Panc1 (cell line): ENCODE results near the gene UROS. TPM values are rescaled to one million over a fixed set of nuclear protein-coding genes. Genes with fewer than 3 reads are reported as not detected.

ENCODE experiments used
- ATAC-seq: fragments of 200-7000 bp; cut with Tn5 transposase; 2 replicates; pipeline ENCODE4 v1.9.1; 2020; ENCODE audit warnings: mild to moderate bottlenecking, moderate library complexity
- BruUV-seq: library from RNA; stranded (reverse); fragments of 400-500 nt; replicated peaks from 2 replicates; lab custom pipeline; 2021; lab: Mats Ljungman, UMichigan
- CTCF ChIA-PET: fragments of 300-600 bp; sonication (Branson Sonifier 250); formaldehyde crosslinking; loops from one replicate; lab custom pipeline; 2022; ENCODE audit warnings: antibody characterized with exemption; lab: Charles Lee
- POLR2A ChIA-PET: fragments of 300-600 bp; sonication (Branson Sonifier 250); formaldehyde crosslinking; loops from one replicate; lab custom pipeline; 2022; ENCODE audit warnings: antibody characterized with exemption; lab: Charles Lee
- DNase-seq: peaks from one replicate; pipeline ENCODE4 v3.0.0-alpha.2; 2010; ENCODE audit warnings: low read depth, low spot score
- H3K27ac ChIP-seq: 2 replicates; pipeline ENCODE4 v1.5.1; 2011; ENCODE audit warnings: mild to moderate bottlenecking, low read length, inconsistent platforms
- H3K27me3 ChIP-seq: fragments of 200-500 bp; sonication (Bioruptor generic); 2 replicates; pipeline ENCODE4 v1.6.0; 2014; ENCODE audit warnings: low read length, inconsistent platforms; ENCODE audit not compliant: control insufficient read depth, insufficient read depth
- H3K36me3 ChIP-seq: fragments of 200-500 bp; sonication (Bioruptor generic); 2 replicates; pipeline ENCODE4 v1.5.1; 2014; ENCODE audit warnings: inconsistent platforms, mild to moderate bottlenecking, low read length, moderate library complexity; ENCODE audit not compliant: control insufficient read depth, insufficient read depth
- H3K4me1 ChIP-seq: 2 replicates; pipeline ENCODE4 v1.5.1; 2011; ENCODE audit warnings: inconsistent platforms, mild to moderate bottlenecking, low read length, moderate library complexity; ENCODE audit not compliant: control insufficient read depth, insufficient read depth
- H3K4me3 ChIP-seq, 2 experiments: 2 replicates each; pipeline ENCODE4 v1.5.1; 2011 to 2012; ENCODE audit warnings: low read depth in 2 of 2, low read length in 2 of 2, mild to moderate bottlenecking in 2 of 2, inconsistent platforms in 1 of 2, moderate library complexity in 1 of 2
- H3K9me3 ChIP-seq: fragments of 200-500 bp; sonication (Bioruptor generic); 2 replicates; pipeline ENCODE4 v1.5.1; 2014; ENCODE audit warnings: low read depth, mild to moderate bottlenecking, inconsistent platforms, low read length, moderate library complexity; ENCODE audit not compliant: control insufficient read depth, insufficient read depth
- CTCF ChIP-seq: fragments of 450-650 bp; IDR thresholded peaks from 2 replicates; pipeline ENCODE4 v1.5.1; 2017; ENCODE audit warnings: mild to moderate bottlenecking
- POLR2AphosphoS5 ChIP-seq: IDR thresholded peaks from 2 replicates; pipeline ENCODE4 v1.6.1; 2012; ENCODE audit warnings: mild to moderate bottlenecking, low read depth, low read length, moderate library complexity
- SIN3A ChIP-seq: IDR thresholded peaks from 2 replicates; pipeline ENCODE4 v1.6.1; 2012; ENCODE audit warnings: low read depth, mild to moderate bottlenecking, low read length, moderate library complexity, borderline replicate concordance; ENCODE audit not compliant: insufficient read depth
- TCF7L2 ChIP-seq: IDR thresholded peaks from 2 replicates; pipeline ENCODE4 v1.6.1; 2011; ENCODE audit warnings: mild to moderate bottlenecking, low read depth, low read length, inconsistent platforms
- in situ Hi-C: cut with HindIII; loops from 2 replicates; pipeline ENCODE4 v1.10.0; 2016; ENCODE audit warnings: low sequenced_read_pairs, low pct_unique_long_range_greater_than_20kb
- intact Hi-C: fragments of 100-400 bp; cut with micrococcal nuclease; formaldehyde crosslinking; loops from one replicate; pipeline ENCODE4 v1.10.0; 2022; ENCODE audit not compliant: unreplicated experiment
- total RNA-seq: library from RNA; stranded (reverse); gene quantifications from one replicate; pipeline ENCODE4 v1.2.1, GENCODE V29; 2021; ENCODE audit not compliant: unreplicated experiment
- TF ChIP-seq, protein P1 (sequence below), 2 experiments: IDR thresholded peaks; 2 replicates each; pipeline ENCODE4 v1.6.1; 2011 to 2012; ENCODE audit warnings: low read depth in 2 of 2, control low read depth in 1 of 2, low read length in 1 of 2, mild to moderate bottlenecking in 1 of 2, moderate library complexity in 1 of 2; ENCODE audit not compliant: insufficient read depth in 1 of 2

UROS gene
- total RNA-seq, 1 experiment from 2014 or later: 103 TPM

GRCh38 chr10:125772864-125773180, 50.2 kb downstream of the UROS start:
- ATAC-seq: no peak
- no TSS peak for BruUV-seq
- ChIA-PET CTCF (no interaction called here), POLR2A (no interaction called here)
- H3K4me3 ChIP-seq: no peak overlapping the region
- H3K27ac ChIP-seq: no peak overlapping the region
- H3K9me3 ChIP-seq: no peaks in the 10 kb centered on the region
- DNase-seq: no peak
- in situ Hi-C loops (no loop called here), intact Hi-C loops (no loop called here)
- H3K36me3 ChIP-seq: no peaks in the 10 kb centered on the region
- no peaks in the 10 kb centered on the region for H3K4me1 ChIP-seq
- TF ChIP-seq SIN3A (no peak), TCF7L2 (no peak), CTCF (no peak), POLR2AphosphoS5 (no peak)
- TF ChIP-seq, protein P1, sequence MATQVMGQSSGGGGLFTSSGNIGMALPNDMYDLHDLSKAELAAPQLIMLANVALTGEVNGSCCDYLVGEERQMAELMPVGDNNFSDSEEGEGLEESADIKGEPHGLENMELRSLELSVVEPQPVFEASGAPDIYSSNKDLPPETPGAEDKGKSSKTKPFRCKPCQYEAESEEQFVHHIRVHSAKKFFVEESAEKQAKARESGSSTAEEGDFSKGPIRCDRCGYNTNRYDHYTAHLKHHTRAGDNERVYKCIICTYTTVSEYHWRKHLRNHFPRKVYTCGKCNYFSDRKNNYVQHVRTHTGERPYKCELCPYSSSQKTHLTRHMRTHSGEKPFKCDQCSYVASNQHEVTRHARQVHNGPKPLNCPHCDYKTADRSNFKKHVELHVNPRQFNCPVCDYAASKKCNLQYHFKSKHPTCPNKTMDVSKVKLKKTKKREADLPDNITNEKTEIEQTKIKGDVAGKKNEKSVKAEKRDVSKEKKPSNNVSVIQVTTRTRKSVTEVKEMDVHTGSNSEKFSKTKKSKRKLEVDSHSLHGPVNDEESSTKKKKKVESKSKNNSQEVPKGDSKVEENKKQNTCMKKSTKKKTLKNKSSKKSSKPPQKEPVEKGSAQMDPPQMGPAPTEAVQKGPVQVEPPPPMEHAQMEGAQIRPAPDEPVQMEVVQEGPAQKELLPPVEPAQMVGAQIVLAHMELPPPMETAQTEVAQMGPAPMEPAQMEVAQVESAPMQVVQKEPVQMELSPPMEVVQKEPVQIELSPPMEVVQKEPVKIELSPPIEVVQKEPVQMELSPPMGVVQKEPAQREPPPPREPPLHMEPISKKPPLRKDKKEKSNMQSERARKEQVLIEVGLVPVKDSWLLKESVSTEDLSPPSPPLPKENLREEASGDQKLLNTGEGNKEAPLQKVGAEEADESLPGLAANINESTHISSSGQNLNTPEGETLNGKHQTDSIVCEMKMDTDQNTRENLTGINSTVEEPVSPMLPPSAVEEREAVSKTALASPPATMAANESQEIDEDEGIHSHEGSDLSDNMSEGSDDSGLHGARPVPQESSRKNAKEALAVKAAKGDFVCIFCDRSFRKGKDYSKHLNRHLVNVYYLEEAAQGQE (IDR thresholded peaks at IDR 0.05; ENCODE audit: insufficient read depth in 1 of 2, low read depth in 2 of 2, low read length in 1 of 2): no peak
- no peaks in the 10 kb centered on the region for H3K27me3 ChIP-seq

DNA sequence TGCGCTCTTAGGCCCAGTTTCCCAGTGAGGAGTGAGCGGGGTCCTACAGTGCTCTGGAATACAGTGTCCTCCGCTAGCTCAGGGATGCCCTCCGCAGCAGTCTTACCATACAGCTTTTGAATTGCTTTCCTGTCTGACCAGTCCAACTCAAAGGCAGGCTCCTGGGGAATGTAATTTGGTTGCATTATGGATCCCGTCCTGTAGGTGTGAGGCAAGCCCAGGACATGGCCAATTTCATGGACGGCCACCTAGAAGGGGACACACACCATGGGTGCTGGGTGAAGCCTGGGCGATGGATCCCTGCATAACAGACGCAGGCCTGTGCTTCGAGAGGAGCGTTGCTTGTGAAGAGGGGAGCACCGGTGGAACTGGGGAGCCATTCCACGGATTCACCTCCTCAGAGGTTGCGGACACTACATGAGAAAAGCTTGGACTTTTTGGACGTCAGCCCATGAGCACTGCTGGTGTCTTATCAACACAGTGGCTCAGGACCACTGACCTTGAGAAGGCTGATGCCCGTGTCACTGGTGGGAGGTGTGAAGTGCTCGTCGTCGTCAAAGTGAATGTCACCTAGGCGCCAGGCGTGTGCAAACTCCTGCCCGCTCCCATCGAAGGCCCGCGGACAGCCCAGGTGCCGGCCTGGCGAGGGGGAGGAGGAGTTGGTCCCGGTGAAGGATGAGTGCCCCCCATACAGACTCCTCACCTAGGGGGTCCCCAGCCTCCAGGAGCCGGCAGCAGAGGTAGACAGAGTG, 50.8 kb downstream of the UROS start:
- POLR2A ChIA-PET: no interaction called here
- CTCF ChIA-PET: no interaction called here

More for the DNA sequence above, 50.8 kb downstream of the UROS start:
- Histone ChIP-seq H3K4me1 (no peaks in the 10 kb centered on the region), H3K36me3 (no peaks in the 10 kb centered on the region), H3K4me3 (no peak overlapping the region), H3K9me3 (no peaks in the 10 kb centered on the region), H3K27ac (no peak overlapping the region), H3K27me3 (no peaks in the 10 kb centered on the region)
- ATAC-seq (no peak), DNase-seq (no peak)
- in situ Hi-C loops (no loop called here), intact Hi-C loops (no loop called here)
- no peak for TF ChIP-seq POLR2AphosphoS5
- TF ChIP-seq SIN3A: no peak
- no peak for TF ChIP-seq CTCF
- TF ChIP-seq TCF7L2: no peak
- TF ChIP-seq, protein P1 (IDR thresholded peaks at IDR 0.05; ENCODE audit: insufficient read depth in 1 of 2, low read depth in 2 of 2, low read length in 1 of 2): no peak
- BruUV-seq: no TSS peak
